Measurements from ENCODE around the gene POP7. TPM values are rescaled to one million over a fixed set of nuclear protein-coding genes. Genes with fewer than 3 reads are reported as not detected.

The POP7 gene
- total and polyA plus RNA-seq, 2 of the 4 experiments (the other 2 are of a cell fraction), result 14.9 to 38.0 TPM

DNA sequence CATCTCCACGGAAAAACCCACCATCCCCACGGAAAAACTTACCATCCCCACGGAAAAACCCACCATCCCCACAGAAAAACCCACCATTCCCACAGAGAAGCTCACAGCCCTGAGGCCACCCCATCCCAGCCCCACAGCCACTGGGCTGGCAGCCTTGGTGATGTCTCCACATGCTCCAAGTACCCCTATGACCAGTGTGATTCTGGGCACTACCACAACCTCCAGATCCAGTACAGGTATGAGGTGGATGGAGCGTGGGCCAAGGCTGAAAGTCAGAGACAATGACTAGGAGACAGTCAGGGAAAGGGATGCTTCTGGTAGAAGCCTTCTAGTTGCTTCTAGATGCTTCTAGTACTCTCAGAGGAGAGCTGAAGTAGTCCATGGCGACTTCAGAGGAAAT is 47.1 kb downstream of the POP7 start:
- 54% methylated on average over 3 of the region's 5 CpGs; no CpG with 5 or more reads in 1 of the 2 experiments for WGBS, 2 experiments (ENCODE audit: extremely low coverage in 2 of 2, insufficient read length in 1 of 2)
- no peak for ATAC-seq (ENCODE audit: low read depth)
- CTCF ChIA-PET, result no interaction called here

More for the DNA sequence above, 47.1 kb downstream of the POP7 start:
- DNase-seq, result no peak
- Histone ChIP-seq H2BK20ac (ENCODE audit: low read depth, low read length) (no peak overlapping the region), H3K27ac (ENCODE audit: insufficient read depth, low read length) (no peak overlapping the region), H3K4ac (ENCODE audit: low read depth, low read length) (no peak overlapping the region), H3K9me3 (ENCODE audit: control insufficient read depth, insufficient read depth, low read length) (no peaks in the 10 kb centered on the region), H3K18ac (ENCODE audit: low read depth, low read length) (no peak overlapping the region), H3K4me3 (ENCODE audit: insufficient read depth, low read depth, low read length) (no peak overlapping the region), H3K9ac (ENCODE audit: low read depth, low read length) (no peak overlapping the region), H2AFZ (replicated peaks; ENCODE audit: low read length, poor library complexity) (no peak overlapping the region), H4K20me1 (ENCODE audit: insufficient read depth, low read length) (no peaks in the 10 kb centered on the region), H2BK5ac (ENCODE audit: low read depth, low read length, poor library complexity, severe bottlenecking) (no peak overlapping the region), H2AK9ac (replicated peaks; ENCODE audit: low read depth, low read length, poor library complexity) (no peak overlapping the region), H3K4me2 (ENCODE audit: low read depth, low read length) (no peak overlapping the region), H2BK15ac (ENCODE audit: low read depth, low read length) (no peak overlapping the region), H4K5ac (ENCODE audit: low read depth, low read length) (no peak overlapping the region), H2AK5ac (ENCODE audit: low read depth, low read length) (no peak overlapping the region), H3K56ac (ENCODE audit: extremely low read depth, insufficient read depth, low read length) (no peak overlapping the region), H3K14ac (replicated peaks; ENCODE audit: low read depth, low read length) (no peak overlapping the region; the same call in 1 of the 2 replicates), H3K36me3 (ENCODE audit: control insufficient read depth, insufficient read depth, low read length) (no peaks in the 10 kb centered on the region), H3K9me1 (ENCODE audit: insufficient read depth, low read length) (no peaks in the 10 kb centered on the region), H4K8ac (ENCODE audit: low read depth in 2 of 2, low read length in 2 of 2) (no peak overlapping the region), H4K91ac (ENCODE audit: insufficient read depth, low read depth, low read length) (no peak overlapping the region), H3K23ac (ENCODE audit: low read depth, low read length) (no peak overlapping the region), H3K79me1 (ENCODE audit: low read depth in 1 of 2, low read length in 2 of 2) (no peaks in the 10 kb centered on the region), H3K4me1 (ENCODE audit: control insufficient read depth, insufficient read depth, low read length) (no peaks in the 10 kb centered on the region), H2BK120ac (ENCODE audit: low read depth, low read length) (no peak overlapping the region), H3K27me3 (ENCODE audit: control insufficient read depth, insufficient read depth, low read length) (peaks cover 37% of the 10 kb centered on the region)
- BruUV-seq (replicated peaks), result no TSS peak
- in situ Hi-C loops (cut with MboI; ENCODE audit: low sequenced_read_pairs), result no loop called here
- no peak for TF ChIP-seq MXI1 (IDR thresholded peaks at IDR 0.05; ENCODE audit: borderline replicate concordance, low read depth, low read length)
- TF ChIP-seq NFE2L2 (IDR thresholded peaks at IDR 0.05; ENCODE audit: low read depth, low read length), result no peak
- TF ChIP-seq, protein P1, sequence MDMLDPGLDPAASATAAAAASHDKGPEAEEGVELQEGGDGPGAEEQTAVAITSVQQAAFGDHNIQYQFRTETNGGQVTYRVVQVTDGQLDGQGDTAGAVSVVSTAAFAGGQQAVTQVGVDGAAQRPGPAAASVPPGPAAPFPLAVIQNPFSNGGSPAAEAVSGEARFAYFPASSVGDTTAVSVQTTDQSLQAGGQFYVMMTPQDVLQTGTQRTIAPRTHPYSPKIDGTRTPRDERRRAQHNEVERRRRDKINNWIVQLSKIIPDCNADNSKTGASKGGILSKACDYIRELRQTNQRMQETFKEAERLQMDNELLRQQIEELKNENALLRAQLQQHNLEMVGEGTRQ (IDR thresholded peaks at IDR 0.05; ENCODE audit: low read depth, low read length), result no peak
- no peak for TF ChIP-seq MAFK (IDR thresholded peaks at IDR 0.05; ENCODE audit: low read depth, low read length)
- TF ChIP-seq RFX5 (IDR thresholded peaks at IDR 0.05; ENCODE audit: low read depth, low read length), result no peak
- TF ChIP-seq RCOR1 (IDR thresholded peaks at IDR 0.05; ENCODE audit: insufficient replicate concordance, low read length), result no peak
- TF ChIP-seq MAZ (IDR thresholded peaks at IDR 0.05; ENCODE audit: borderline replicate concordance, low read depth, low read length), result no peak
- no peak for TF ChIP-seq BHLHE40 (IDR thresholded peaks at IDR 0.05; ENCODE audit: low read depth, low read length)
- TF ChIP-seq, protein P2, sequence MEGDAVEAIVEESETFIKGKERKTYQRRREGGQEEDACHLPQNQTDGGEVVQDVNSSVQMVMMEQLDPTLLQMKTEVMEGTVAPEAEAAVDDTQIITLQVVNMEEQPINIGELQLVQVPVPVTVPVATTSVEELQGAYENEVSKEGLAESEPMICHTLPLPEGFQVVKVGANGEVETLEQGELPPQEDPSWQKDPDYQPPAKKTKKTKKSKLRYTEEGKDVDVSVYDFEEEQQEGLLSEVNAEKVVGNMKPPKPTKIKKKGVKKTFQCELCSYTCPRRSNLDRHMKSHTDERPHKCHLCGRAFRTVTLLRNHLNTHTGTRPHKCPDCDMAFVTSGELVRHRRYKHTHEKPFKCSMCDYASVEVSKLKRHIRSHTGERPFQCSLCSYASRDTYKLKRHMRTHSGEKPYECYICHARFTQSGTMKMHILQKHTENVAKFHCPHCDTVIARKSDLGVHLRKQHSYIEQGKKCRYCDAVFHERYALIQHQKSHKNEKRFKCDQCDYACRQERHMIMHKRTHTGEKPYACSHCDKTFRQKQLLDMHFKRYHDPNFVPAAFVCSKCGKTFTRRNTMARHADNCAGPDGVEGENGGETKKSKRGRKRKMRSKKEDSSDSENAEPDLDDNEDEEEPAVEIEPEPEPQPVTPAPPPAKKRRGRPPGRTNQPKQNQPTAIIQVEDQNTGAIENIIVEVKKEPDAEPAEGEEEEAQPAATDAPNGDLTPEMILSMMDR (conservative IDR thresholded peaks at IDR 0.05; ENCODE audit: low read depth, low read length), result no peak
- TF ChIP-seq, protein P3, sequence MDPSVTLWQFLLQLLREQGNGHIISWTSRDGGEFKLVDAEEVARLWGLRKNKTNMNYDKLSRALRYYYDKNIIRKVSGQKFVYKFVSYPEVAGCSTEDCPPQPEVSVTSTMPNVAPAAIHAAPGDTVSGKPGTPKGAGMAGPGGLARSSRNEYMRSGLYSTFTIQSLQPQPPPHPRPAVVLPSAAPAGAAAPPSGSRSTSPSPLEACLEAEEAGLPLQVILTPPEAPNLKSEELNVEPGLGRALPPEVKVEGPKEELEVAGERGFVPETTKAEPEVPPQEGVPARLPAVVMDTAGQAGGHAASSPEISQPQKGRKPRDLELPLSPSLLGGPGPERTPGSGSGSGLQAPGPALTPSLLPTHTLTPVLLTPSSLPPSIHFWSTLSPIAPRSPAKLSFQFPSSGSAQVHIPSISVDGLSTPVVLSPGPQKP (IDR thresholded peaks at IDR 0.05; ENCODE audit: borderline replicate concordance, low read depth, low read length), result no peak
- TF ChIP-seq SMC3 (IDR thresholded peaks at IDR 0.05; ENCODE audit: low read depth, low read length), result no peak
- intact Hi-C loops (cut with micrococcal nuclease), result no loop called here
- POLR2A ChIA-PET (ENCODE audit: unreplicated experiment), result no interaction called here
- dilution Hi-C loops (cut with HindIII; ENCODE audit: low sequenced_read_pairs, unreplicated experiment), result no loop called here

Measured in IMR-90 (cell line).